ENCODE data around the gene SERPINF2. TPM values are rescaled to one million over a fixed set of nuclear protein-coding genes. Genes with fewer than 3 reads are reported as not detected.

Gene SERPINF2
- total RNA-seq, 1 experiment from 2014 or later = 0.68 TPM

DNA sequence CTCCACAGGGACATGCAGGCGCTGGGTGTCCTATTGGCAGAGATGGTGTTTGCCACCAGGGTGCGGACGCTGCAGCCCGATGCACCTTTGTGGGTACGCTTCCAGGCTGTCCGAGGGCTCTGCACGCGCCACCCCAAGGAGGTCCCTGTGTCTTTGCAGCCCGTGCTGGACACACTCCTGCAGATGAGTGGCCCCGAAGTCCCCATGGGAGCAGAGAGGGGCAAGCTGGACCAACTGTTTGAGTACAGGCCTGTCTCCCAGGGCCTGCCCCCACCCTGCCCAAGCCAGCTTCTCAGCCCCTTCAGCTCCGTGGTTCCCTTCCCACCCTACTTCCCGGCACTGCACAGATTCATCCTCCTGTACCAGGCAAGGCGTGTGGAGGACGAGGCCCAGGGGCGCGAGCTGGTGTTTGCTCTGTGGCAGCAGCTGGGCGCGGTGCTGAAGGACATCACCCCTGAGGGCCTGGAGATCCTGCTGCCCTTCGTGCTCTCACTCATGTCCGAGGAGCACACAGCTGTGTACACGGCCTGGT, 15.3 kb upstream of the SERPINF2 start:
- Histone ChIP-seq H3K4me2 (ENCODE audit: insufficient read depth, insufficient read length, low read length) (no peak overlapping the region), H2BK12ac (ENCODE audit: insufficient read length, low read depth, low read length) (no peak overlapping the region), H3K23ac (ENCODE audit: insufficient read length, low read depth, low read length) (no peak overlapping the region), H3K27me3 (ENCODE audit: insufficient read depth, low read length) (no peaks in the 10 kb centered on the region), H3K56ac (ENCODE audit: insufficient read length, low read depth, low read length) (no peak overlapping the region), H4K8ac (replicated peaks; ENCODE audit: insufficient read length, low read depth, low read length) (no peak overlapping the region), H3K79me2 (ENCODE audit: insufficient read depth, low read length) (no peaks in the 10 kb centered on the region), H3T11ph (ENCODE audit: low read length) (no peak overlapping the region), H4K91ac (ENCODE audit: insufficient read length, low read depth, low read length) (no peak overlapping the region), H2AFZ (ENCODE audit: low read length) (no peak overlapping the region), H3K4me1 (ENCODE audit: insufficient read depth, low read length) (no peaks in the 10 kb centered on the region), H3K9me3 (ENCODE audit: control insufficient read depth, low read depth, low read length) (no peaks in the 10 kb centered on the region), H2AK5ac (ENCODE audit: insufficient read length, low read length) (no peak overlapping the region), H2BK120ac (ENCODE audit: low read depth, low read length, poor library complexity, severe bottlenecking) (no peak overlapping the region), H4K20me1 (ENCODE audit: control insufficient read depth, insufficient read depth, insufficient read length) (no peaks in the 10 kb centered on the region), H3K18ac (ENCODE audit: insufficient read length, low read depth, low read length) (no peak overlapping the region), H2BK20ac (ENCODE audit: low read depth, low read length, poor library complexity, severe bottlenecking) (no peak overlapping the region), H3K27ac (ENCODE audit: insufficient read length, low read depth, low read length) (no peak overlapping the region), H4K5ac (ENCODE audit: insufficient read length, low read depth, low read length) (no peak overlapping the region), H3K14ac (ENCODE audit: insufficient read depth, low read length) (no peak overlapping the region), H3K4ac (ENCODE audit: low read depth, low read length) (no peak overlapping the region), H3K79me1 (ENCODE audit: insufficient read depth, low read depth, low read length, poor library complexity, severe bottlenecking) (no peaks in the 10 kb centered on the region), H2BK15ac (ENCODE audit: low read depth, low read length) (no peak overlapping the region), H3K23me2 (ENCODE audit: insufficient read length, low read depth, low read length, poor library complexity, severe bottlenecking) (peaks cover 4% of the 10 kb centered on the region), H3K9ac (ENCODE audit: extremely low read depth, insufficient read length, low read length) (no peak overlapping the region), H2BK5ac (ENCODE audit: insufficient read length, low read length) (no peak overlapping the region)
- TF ChIP-seq, protein P1, sequence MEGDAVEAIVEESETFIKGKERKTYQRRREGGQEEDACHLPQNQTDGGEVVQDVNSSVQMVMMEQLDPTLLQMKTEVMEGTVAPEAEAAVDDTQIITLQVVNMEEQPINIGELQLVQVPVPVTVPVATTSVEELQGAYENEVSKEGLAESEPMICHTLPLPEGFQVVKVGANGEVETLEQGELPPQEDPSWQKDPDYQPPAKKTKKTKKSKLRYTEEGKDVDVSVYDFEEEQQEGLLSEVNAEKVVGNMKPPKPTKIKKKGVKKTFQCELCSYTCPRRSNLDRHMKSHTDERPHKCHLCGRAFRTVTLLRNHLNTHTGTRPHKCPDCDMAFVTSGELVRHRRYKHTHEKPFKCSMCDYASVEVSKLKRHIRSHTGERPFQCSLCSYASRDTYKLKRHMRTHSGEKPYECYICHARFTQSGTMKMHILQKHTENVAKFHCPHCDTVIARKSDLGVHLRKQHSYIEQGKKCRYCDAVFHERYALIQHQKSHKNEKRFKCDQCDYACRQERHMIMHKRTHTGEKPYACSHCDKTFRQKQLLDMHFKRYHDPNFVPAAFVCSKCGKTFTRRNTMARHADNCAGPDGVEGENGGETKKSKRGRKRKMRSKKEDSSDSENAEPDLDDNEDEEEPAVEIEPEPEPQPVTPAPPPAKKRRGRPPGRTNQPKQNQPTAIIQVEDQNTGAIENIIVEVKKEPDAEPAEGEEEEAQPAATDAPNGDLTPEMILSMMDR (conservative IDR thresholded peaks at IDR 0.05) = no peak
- H3K27me3 Mint-ChIP-seq (ENCODE audit: low read depth) = peaks cover 2% of the 10 kb centered on the region; the same call in 1 of the 2 replicates
- no peak for DNase-seq
- no CpG with 5 or more reads among the region's 21 CpGs for WGBS (ENCODE audit: extremely low coverage, insufficient read length, low lambda C conversion rate)
- no peak overlapping the region for H3K4me3 Mint-ChIP-seq
- peaks cover 0 to 9% (median 0%) of the 10 kb centered on the region in 3 experiments; a peak in 4 of 7 replicates for H3K36me3 Mint-ChIP-seq (ENCODE audit: insufficient read depth in 1 of 3, low read depth in 3 of 3)
- H3K27ac Mint-ChIP-seq = no peak overlapping the region
- no peaks in the 10 kb centered on the region; a peak in 1 of 5 replicates for H3K9me3 Mint-ChIP-seq
- H3K4me1 Mint-ChIP-seq = peaks cover 2 to 4% of the 10 kb centered on the region in 2 experiments; a peak in 1 of 4 replicates
